HG02678 (cell line): ENCODE measurements around the gene C19orf85.
"Not testable (repeated sequence)": the region's sequence is repeated elsewhere in the genome, so short reads cannot be mapped to it uniquely, and the experiment has no call there.

ENCODE experiments used
- ATAC-seq: cut with Tn5 transposase; IDR thresholded peaks from one replicate; pipeline ENCODE4 v1.9.1; 2021; ENCODE audit warnings: mild to moderate bottlenecking, moderate library complexity; ENCODE audit not compliant: unreplicated experiment

C19orf85 gene

DNA sequence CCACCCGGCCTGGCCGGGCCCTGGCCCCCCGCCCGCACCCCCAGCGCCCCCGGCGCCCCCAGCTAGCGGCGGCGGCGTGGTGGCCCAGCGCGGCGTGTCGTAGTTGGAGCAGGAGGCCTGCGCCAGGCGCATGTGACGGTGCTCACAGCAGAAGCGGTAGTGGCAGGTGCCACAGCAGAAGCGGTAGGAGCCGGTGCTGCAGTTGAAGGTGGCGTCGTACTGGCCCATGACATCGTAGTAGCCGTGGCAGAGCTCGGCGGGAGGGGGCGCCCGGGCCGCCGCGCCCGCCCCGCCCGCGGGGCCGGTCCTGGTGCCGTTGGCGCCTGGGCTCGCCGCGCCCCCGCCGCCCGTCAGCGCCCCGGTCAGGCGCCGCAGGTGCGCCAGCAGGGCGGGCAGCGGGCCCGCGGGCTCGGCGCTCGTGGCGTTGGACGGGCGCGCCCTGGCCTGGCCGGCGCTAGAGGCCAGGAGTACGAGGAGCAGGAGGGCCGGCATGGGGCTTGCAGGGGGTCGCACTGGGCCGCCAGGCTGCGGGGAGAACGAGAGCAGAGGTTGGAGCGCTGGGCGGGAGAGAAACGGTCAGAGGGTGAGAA, 22.1 kb downstream of the C19orf85 start:
- no peak for ATAC-seq

DNA sequence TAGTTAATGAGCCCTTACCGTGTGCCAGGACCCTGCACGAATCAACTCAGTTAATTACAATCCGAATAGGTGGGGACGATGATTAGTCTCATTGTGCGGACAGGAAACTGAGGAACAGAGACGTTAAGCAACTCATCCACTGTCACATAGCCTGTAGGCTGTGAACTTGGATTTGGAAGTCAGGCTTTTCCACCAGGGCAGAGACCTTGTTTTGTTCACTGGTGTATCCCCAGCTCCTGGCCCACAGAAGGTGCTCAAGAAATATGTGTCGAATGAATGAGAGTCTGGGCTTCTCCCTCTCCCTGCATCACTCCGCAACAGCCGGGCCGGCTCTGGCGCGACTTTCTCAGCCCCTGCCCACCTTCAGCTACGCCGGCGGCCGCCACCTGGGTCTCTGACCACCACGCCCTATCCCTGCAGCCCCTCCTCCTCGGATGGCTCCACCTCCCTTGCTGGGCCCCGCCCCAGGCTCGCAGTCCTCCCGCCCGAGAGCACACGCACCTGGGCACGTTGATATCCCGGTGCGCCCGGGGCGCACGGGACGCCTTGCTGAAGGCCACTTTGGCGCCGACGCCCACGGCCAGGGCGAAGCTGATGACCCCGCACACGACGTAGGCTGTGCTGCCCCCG, 22.7 kb downstream of the C19orf85 start:
- no peak for ATAC-seq

DNA sequence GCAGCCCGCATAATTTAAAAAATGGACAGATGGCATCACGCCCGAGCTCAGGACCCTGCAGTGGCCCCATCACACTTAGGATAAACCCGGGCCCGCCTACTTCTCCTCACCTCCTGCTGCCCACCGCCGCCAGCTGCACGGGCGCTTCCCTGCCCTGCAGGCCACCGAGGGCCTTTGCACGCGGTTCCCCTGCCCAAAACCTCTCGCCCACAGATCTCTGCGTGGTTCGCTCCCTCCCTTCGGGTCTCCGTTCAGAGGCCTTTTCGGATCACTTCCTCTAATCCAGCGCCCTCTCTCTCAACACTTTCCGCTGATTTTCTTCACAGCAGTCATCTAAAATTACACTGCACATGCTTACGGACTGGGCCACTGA, 23.2 kb downstream of the C19orf85 start:
- no peak for ATAC-seq

DNA sequence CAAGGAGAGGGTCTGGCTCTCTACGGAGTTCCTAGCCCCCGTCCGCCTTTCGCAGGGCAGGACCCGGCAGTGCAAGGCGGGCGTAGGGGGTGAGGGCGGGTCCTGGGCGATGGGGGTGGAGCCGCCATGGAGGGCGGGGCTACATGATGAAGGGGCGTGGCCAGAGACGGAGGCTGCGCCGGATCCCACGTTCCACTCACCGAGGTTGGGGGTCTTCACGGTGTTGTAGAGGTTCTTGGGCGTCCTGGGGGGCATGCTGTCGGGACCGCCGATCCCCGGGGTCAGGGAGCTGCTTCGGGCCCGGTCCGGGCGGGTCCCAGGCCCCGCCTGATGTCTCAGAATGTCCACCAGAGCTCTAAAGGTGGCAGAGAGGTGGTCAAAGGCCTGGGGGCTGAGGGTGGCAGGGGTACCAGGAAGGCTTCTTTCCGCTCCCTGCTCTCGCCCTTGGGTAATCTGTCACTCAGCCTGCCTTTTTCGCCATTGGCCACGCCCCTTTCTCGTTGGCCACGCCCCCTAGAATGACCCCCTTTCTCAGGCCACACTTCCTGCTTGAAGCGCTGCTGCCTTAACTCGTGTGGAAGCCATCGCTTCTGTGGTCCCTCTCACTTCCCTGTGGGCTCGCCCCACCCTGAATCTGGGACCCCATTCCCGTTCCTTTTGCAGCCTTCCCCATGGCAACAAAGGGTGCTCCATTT, 24.0 kb downstream of the C19orf85 start:
- ATAC-seq, result no peak

DNA sequence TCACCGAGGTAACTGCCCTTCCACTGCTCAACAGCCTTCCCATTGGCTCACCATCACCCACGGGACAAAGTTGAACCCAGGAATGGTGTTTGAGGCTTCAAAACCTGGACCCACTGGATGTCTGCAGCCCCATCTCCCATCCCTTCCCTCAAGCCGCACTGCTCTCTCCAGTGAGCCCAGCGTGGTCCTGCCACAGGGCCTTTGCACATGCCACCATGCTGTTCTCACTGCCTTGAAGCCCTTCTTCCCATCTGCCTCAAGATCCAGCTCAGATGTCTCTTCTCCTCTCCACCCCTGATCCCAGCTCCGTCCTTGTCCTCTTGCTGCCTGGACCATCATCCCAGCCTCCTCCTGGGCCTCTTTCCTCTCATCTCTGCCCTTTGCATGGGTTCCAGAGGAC, 25.5 kb downstream of the C19orf85 start:
- ATAC-seq, result no peak

DNA sequence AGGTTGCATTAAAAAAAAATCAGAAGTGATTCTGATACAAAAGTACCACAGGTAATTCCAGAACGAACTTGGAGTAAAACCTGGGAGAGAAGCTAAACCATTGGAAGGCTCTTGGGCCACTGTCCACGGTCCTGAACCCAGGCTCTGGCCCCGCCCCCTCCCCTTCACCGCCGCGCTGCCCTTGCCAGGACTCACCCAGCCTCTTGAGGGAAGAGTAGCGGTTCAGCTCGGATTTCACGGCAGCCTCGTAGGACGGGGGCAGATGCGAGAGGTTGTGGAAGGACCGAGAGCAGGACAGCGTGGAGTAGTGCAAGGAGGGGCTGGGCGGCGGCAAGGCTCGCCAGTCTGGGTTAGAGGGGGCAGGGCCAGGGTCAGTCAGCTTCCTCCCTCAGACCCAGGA, 27.1 kb downstream of the C19orf85 start:
- ATAC-seq, result no peak

DNA sequence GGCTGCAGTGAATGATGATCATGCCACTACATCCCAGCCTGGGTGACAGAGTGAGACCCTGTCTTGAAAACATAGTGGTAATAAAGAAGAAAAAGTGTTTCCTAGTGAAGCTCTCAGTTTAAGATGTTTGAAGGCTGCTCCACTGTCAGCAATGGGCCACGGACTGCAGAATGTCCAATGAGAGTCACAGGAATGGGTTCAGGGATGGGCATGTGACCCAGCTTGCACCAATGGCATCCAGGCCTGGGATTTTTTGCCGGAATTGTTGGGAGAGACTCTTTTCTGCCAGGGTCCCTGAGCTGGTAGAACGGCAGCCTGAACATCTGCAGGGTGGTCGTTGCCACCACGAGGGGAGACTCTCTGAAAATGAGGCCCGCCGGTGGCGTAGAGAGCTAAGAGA, 27.7 kb downstream of the C19orf85 start:
- ATAC-seq, result no peak

DNA sequence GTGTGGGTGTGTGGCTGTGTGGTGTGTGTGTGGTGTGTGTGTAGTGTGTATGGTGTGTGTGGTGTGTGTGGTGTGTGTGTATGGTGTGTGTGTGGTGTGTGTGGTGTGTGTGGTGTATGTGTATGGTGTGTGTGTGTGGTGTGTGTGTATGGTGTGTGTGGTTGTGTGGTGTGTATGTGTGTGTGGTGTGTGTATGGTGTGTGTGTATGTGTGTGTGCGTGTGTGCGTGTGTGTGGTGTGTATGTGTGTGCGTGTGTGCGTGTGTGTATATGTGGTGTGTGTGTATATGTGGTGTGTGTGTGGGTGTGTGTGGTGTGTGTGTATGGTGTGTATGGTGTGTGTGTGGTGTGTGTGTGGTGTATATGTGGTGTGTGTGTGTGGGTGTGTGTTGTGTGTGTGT, 29.5 kb downstream of the C19orf85 start:
- no peak for ATAC-seq

DNA sequence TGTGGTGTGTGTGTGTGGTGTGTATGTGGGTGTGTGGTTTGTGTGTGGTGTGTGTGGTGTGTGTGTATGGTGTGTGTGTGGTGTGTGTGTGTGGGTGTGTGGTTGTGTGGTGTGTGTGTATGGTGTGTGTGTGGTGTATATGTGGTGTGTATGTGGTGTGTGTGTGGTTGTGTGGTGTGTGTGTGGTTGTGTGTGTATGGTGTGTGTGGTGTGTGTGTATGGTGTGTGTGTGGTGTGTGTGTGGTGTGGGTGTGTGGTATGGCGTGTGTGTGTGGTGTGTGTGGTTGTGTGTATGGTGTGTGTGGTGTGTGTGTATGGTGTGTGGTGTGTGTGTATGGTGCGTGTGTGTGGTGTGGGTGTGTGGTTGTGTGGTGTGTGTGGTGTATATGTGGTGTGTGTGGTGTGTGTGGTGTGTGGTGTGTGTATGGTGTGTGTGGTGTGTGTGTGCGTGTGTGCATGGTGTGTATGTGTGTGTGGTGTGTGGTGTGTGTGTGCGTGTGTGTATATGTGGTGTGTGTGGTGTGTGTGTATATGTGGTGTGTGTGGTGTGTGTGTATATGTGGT, 30.1 kb downstream of the C19orf85 start:
- no peak for ATAC-seq

DNA sequence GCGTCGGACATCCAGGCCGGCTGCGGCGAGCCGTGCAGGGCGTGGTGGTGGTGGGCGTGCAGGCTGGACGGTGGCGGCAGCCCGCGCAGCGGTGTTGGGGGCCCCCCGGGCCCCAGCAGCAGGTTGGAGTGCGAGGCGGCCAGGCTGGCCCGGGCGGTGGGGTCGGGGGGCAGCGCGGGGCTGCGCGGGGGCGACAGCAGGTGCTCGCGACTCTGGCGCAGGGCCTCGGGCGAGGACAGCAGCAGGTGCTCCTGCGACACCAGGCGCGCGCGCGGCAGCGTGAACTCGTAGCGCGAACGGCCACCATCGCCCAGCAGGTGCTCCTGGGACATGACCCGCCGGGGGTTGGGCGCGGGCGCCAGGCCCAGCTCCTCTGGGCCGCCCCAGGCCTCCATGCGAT, 31.3 kb downstream of the C19orf85 start:
- ATAC-seq, result no peak

DNA sequence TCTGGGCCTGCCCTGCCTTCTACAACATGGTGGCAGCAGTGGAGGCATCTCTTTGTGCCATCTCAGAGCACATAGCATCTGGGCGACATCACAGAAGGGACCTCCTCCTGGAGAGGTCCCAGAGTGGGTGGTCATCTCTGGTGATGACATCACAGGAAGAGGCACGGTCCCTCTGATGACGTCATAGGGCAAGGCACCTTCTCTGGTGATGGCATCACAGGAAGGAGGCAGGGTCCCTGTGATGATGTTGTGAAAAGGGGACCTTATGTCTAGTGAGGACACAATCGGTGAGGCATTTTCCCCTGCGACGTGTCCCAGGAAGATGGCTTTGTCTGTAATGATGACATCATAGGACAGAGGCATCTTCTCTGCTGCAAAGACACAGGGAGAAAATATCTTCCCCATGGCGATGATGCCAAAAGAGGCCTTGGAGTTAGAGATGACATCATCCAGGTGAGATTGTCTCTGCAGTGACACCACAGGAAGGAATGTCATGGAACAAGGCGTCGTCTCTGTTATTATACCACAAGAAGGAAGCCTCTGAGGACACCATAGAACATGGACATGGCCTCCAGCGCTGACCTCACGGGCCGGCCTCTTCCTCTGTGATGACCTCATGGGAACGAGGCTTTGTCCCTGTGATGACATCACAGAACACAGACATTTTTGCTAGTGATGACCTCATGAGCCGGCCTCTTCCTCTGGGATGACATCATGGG, 32.2 kb downstream of the C19orf85 start:
- no peak for ATAC-seq

DNA sequence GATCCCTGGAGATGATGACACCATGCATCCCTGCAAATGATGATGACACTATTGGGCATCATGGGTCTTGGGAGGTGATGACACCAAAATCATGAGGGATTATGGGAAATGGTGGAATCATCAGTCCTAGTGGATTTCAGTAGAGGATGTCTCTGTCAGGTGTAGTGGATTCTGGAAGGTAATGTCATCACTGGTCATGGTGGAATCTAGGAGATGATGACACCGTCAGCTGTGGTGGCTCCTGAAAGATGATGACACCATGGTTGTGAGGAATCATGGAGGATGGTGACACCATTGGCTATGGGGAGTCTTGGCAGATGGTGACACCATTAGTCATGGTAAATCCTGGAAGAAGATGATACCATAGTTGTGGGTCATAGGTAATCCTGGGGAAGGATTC, 33.4 kb downstream of the C19orf85 start:
- no peak for ATAC-seq

DNA sequence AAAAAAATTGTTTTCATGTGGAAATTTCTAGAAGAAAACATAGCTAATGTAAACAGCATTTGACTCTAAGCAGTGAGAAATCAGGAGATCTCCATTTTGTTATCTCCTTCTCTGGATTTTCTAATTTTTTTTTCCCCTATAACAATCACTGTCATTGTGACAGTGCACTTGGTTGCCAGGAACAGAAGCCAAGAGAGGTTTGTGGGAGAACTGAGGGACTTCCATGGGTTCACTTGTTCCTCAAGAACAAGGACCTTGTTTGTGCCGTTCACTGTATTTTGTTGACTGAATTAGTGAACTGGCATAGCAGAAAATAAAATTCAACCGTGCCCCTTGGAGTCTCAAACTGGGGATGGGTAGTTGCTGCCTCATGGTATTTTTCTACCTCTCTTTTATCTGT, 38.5 kb downstream of the C19orf85 start:
- no peak for ATAC-seq

DNA sequence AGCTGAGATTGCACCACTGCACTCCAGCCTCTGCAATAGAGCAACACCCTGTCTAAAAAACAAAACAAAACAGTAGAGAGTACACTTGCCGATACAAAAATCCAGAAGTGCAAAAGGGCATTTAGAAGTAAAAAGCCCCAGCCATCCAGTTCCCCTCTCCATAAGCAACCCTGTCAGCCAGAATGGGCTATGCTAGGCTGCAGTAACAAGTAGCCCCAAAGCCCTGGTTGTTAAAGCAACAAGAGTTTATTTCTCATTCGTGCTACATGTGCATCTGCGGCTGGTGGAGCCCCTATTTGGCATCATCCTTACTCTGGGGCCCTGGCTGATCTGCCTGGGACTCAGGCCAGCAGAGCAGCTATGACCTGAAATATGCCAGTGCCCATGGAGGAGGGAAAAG, 40.0 kb downstream of the C19orf85 start:
- ATAC-seq, result no peak

DNA sequence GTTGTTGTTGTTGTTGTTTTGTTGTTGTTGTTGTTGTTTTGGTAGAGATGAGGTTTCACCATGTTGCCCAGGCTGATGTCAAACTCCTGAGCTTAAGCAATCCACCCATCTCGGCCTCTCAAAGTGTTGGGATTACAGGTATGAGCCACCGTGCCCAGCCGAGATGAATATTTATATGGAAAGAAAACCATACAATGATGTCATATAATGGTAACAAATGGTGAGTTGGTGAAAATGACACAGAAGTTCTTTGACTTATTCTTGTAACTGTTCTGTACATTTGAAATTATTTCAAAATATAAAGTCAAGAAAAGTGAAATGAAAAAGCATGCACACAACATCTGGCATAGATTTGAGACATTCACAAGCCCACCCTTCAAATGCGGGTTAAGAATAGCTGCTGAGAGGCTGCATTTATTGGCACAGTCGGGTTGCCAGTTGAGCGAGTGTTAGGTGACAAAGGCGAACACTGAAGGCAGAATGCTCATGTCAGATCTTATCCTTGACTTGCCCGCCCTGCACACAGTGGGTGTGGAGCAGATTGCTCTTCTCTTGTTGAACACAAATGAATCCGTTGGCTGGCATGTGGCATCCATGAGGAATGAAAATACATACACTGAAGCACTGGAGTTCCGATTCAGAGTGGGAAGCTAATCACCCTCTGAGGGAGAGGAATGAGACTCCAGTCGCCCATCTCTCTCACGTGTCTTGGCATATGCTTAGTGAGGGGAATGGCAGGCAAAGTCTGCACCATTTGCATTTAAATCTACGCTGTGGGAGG, 41.1 kb downstream of the C19orf85 start:
- ATAC-seq, result no peak

DNA sequence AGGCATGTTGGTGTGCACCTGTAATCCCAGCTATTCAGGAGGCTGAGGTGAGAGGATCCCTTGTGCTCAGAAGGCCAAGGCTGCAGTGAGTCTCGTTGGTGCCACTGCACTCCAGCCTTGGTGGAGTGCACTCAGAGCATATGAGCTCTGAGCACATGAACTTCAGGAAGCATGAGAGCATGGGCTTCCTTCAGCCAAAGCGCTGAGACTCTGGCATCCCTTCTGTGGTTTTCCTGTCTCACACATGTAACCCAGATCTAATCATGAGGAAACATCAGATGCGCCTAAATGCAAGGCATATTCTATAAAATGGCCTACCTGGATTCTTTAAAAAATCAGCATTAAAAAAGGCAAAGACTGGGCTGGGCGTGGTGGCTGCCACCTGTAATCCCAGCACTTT, 43.3 kb downstream of the C19orf85 start:
- not testable (repeated sequence) for ATAC-seq

DNA sequence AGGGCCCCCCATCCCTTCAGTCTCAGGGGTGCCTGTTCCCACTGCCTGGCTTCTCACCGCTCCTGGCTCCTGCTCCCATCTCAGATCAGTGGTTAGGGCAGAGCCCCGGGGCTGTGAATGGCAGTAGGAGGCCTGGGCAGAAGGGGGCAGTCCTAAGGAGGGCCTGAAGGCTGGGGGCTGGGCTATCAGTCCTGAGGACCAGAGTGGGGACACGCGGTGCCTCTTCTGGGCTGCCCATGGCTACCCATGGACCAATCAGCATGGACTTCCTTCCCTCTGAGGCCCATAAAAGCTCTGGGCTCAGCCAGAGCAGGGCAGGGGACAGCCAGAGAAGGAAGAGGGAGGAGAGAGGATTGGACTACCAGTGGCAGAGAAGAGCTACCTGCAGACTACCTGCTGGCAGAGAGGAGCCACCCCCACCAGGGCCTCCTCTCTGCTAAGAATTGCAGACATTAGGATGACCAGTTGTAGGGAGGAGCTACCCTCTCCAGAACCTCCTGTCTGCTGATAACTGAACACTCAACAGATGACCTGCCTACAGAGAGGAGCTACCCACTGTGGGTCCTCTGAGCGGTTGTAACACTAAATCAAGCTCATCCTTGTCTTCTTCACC, 44.8 kb downstream of the C19orf85 start:
- no peak for ATAC-seq

DNA sequence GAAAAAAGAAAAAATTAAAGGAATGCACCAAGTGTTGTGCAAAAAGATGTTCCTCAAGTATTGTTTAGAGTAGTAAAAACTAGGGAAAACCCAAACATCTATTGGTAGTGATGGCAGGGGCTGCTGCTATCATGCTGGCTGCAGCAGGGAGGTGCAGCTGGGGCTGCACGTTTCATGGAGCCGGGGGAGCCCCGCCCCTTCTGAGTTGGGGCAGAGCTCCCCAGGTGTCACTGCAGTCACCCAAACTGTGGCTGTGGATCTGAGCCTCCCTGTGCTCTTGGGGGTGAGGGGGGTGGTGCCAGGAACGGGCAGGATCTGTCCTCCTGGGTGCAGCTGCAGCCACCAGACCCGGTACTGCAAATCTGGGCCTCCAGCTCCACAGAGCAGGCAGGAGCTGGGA, 45.4 kb downstream of the C19orf85 start:
- no peak for ATAC-seq

DNA sequence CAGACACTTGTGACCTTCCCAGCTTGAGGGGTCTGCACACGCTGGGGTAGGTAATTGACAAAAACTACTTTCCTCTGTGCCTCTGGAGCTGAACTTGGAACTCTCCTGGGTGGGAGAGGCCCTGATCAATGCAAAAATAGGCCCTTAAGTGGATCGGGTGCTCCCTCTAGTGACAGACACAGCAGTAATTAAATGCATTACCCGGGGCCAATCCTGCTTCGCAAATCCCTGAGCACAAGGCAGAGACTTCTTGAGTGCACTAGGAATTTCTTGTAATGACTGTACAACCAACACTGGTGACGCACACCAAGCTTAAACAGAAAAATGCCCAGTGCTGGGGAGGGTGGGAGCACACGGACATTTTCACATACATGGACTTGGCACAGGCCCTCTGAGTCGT, 46.4 kb downstream of the C19orf85 start:
- no peak for ATAC-seq
